Cardiac septum (tissue), 1 donor: ENCODE measurements around the gene RORB. TPM values are rescaled to one million over a fixed set of nuclear protein-coding genes. Genes with fewer than 3 reads are reported as not detected.

ENCODE experiments used
- DNase-seq: peaks from one replicate; pipeline ENCODE4 v3.0.0-alpha.2; 2020; ENCODE audit warnings: low spot score
- intact Hi-C: fragments of 100-400 bp; cut with DNase I; formaldehyde crosslinking; loops from one replicate; pipeline ENCODE4 v1.14.0; 2022
- total RNA-seq: library from RNA; stranded (reverse); fragmentation: NEBNext Ultra II Directional; extraction: Animal tissue kit (Norgen Biotek cat#: 25700); gene quantifications from one replicate; pipeline ENCODE4 v1.2.1, GENCODE V29; 2021
- donor health status: DM: no; HTN: no; CAD: no.

The RORB gene
- total RNA-seq, 1 donor from 2014 or later, result 0.73 TPM

DNA sequence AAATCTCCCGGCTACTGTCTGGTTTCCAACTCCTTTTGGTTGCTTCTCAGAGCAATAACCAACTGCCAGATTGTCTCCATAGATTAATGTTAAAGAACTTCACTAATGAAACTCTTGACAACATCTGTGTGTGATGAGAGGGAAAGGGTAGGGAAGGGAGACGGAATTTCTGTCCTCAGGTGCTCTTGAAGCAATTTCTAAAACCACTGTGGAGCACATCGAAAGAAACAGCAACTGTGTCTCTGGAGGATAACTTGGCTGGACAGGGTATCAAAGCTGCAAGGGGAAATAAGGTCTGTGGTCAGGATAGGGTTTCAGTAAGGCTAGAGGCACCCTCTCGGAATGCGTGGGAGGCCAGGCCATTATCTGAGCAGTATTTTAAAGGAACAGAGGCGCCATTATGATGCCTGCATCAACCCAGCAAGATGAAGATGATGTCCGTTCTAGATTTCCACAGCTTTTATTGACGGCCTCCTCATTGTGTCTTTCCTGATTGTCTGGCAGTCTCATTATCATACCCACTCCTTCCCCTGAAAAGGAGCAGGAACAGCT, 76.6 kb downstream of the RORB start:
- intact Hi-C loops, result loop anchor here (10.0 kb wide), 1 partner anchor 49 kb away; no protein-coding TSS in a partner anchor
- DNase-seq, result no peak

DNA sequence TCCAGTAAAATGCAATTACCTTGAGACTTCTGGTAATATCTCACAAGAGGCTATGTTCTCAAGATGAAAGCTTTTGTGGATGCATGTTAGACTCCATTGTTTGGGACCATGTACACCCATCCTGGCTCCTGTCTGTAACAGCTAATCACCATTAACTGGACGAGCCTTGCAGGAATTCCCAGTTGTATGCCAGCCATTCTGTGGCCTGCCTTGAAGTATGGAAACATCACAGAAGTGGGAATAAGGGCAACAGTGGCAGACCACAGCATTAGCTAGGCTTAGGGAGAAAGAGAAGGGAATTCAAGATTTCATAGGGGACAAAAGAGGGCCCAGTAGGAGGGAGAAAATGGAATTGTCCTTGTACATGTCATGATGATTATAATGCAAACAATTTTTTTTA, 79.0 kb downstream of the RORB start:
- intact Hi-C loops, result loop anchor here (10.0 kb wide), 1 partner anchor 51 kb away; no protein-coding TSS in a partner anchor

DNA sequence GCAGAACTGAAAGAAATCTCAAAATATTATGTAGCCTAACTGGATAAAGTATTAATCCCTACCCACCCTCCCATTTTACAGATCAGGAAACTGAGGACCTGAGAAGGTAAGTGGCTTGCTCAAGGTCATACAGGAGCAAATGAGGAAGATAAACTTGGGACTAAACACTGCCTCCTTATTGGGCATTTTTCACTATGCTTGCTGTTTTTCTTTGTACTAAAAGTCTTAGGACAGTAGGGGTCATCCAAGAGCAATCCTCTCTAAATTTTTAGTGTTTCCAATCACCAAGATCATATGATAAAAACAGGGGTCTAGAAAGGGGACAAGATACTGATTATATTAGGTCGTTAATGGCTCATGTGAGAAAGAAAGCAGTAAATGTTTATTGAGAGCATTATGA, 80.8 kb downstream of the RORB start:
- no peak for DNase-seq
- intact Hi-C loops, result loop anchor here (10.0 kb wide), 1 partner anchor 53 kb away; no protein-coding TSS in a partner anchor

More for the DNA sequence above, 79.0 kb downstream of the RORB start:
- no peak for DNase-seq

DNA sequence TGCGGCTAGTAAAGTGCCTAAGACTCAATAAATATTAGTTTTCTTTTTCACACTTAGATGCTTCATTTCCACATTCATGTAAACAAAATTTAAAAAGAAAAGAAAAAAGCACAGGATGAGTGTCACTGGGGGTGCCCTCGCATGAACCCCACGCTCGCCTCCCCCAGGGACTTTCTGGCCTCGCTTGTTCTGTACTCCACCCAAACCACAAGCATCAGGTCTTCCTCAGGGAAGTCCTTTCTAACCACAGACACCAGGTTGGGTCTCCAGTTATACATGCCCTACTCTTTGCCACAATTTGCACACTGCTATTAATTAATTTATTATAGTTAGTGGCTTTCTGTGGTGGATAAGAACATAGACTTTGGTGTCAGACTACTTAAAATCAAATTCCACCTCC, 92.4 kb downstream of the RORB start:
- intact Hi-C loops, result no loop called here

DNA sequence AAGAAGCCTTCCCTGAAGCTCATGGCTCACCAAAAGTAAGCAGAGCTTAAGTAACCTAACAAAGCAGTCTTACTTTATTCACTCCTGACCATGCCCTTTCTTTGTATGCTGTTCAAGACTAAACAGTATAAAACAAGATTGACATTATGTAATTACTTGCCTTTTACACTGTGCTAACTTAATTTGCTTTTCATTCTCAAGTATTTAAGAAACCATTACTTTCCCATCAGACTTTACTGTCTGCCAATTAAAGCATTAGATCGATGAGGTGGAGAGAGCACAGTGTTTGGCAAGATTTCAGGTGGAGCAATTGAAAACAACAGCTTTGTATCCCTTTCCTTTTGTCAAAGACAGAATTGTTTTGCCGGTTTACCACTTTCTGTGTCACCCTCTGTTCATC, 98.2 kb downstream of the RORB start:
- intact Hi-C loops, result no loop called here
- no peak for DNase-seq

More for the DNA sequence above, 92.4 kb downstream of the RORB start:
- DNase-seq, result no peak

DNA sequence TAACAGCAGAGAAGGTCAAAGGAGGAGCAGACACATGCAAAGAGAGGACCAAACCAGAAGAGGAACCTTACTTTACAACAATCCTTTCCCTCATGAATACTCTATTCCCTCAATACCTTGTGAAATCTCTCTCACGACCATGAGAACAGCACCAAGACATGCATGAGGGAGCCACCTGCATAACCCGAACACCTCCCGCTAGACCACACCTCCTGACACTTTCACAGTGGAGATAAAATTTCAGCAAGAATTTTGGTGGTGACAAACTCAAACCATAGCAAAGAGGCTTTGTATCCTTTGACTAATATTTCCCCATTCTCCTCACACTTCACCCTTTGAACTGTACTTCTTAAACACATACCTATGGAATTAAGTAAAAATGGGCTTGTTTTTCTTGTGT, 101.7 kb downstream of the RORB start:
- intact Hi-C loops, result no loop called here
- no peak for DNase-seq

DNA sequence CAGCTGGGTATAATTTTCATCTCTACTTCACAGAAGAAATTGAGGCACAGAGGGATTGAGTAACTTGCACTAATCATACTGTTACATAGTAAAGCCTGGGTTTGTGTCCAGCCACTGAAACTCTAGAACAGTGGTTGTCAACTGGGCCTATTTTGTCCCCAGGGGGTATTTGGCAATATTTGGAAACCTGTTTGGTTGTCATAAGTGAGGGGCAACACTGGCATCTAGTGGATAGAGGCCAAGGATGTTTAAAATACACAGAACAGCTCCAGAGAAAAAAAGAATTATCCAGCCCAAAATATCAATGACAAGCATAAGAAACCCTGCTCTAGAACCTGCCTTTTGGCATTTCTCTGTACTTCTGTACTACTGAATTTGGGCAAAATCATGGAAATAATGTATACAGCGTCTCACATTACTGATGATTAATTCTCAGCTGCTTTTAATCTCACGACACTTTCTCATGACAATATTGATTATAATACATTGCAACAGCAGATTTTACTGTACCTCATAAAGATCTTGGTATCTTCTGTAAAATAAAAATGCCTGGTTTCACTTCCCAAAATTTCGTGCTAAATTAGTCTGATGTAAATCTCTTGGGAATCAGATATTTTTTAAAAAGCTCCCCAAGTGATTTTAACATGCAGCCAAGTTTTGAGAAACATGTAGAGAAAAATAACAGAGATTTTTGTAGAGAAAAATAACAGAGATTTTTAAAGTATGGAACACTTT, 112.7 kb downstream of the RORB start:
- intact Hi-C loops, result no loop called here
- DNase-seq, result no peak

DNA sequence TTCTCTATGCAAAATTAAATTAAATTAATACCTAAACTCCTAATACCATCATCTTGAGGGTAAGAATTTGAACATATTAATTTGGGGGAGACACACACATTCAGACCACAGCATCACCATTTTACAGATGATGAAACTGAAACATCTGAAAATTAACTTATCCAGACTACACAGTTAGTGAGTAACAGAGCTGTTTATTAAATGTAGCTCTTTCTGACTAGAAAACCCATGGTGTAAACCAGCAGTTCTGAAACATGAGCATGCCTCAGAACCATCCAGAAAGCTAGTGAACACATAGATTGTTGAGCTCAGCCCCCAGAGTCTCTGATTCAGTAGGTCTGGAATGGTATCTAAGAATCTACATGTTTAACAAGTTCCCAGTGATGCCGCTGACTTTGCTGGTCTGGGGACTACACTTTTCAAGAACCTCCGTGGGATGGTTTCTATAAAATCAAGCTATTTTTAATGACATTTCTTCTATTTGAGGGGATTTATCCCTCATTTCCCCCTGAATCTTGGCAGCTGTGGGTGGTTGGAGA, 113.5 kb downstream of the RORB start:
- no peak for DNase-seq
- intact Hi-C loops, result no loop called here

DNA sequence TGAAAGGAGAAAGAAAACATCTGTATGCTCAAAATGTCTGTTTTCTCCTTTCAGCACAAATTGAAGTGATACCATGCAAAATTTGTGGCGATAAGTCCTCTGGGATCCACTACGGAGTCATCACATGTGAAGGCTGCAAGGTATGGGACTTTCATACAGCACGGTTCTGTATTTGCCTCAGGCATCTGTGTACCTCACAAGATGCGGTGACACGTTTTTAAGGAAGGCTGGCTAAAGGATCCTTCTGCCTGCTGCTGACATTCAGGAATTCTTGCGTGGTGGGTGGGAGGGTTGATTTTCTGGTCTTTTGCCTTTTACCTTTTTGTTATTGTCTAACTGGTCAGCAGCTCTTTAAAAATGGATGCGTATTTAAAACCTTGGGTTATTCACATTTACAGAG, 133.1 kb downstream of the RORB start:
- DNase-seq, result no peak
- intact Hi-C loops, result no loop called here

DNA sequence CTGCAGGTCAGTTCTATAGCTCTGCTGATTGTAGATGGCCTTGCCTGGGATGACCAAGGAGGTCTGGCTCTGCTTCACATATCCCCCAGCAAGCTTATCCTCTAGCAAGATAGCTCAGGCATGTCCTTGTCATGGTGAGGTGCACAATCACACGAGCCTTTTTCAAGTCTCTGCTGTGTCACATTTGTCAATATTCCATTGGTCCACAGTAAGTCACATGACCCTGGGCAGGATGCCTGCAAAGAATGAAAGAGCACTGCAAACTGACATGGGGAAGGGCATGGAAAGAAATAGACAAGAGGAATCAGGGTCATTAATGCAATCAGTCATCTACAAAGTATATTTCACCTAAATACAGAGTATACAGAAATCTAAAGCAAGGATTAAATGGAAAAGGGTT, 142.0 kb downstream of the RORB start:
- intact Hi-C loops, result no loop called here
- no peak for DNase-seq

DNA sequence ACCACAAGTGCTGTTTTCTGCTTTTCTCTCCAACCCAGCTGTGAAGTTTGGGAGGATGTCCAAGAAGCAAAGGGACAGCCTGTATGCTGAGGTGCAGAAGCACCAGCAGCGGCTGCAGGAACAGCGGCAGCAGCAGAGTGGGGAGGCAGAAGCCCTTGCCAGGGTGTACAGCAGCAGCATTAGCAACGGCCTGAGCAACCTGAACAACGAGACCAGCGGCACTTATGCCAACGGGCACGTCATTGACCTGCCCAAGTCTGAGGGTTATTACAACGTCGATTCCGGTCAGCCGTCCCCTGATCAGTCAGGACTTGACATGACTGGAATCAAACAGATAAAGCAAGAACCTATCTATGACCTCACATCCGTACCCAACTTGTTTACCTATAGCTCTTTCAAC, 145.2 kb downstream of the RORB start:
- no peak for DNase-seq
- intact Hi-C loops, result no loop called here

DNA sequence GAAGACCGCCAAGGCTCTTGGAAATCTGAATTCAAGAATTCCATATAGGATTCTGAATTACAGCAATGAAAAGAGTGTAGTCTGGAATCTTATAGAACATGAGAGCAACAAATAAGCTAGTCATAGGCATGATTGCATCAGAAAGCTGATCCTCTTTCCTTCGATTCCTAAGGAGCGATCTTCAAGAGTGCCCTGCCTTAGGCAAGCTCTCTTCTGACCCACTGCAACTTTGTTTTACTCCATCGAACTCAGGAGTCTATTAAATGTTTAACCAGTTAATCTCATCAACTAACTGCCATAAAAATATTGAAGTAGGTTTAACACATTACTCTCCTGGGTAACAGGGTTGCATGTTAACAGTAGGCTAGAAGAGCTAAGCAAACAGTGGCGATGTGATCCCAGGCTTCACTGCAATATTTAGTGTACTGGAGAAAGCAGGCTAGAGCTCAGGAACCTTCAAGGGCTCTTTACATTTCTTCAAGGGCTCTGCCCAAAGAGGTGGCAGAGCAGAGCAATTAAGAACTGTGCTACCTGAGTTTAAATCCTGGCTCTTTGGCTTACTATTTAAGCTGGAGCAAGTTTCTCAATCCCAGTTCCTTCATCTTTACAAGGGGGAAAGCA, 146.3 kb downstream of the RORB start:
- intact Hi-C loops, result no loop called here
- no peak for DNase-seq

DNA sequence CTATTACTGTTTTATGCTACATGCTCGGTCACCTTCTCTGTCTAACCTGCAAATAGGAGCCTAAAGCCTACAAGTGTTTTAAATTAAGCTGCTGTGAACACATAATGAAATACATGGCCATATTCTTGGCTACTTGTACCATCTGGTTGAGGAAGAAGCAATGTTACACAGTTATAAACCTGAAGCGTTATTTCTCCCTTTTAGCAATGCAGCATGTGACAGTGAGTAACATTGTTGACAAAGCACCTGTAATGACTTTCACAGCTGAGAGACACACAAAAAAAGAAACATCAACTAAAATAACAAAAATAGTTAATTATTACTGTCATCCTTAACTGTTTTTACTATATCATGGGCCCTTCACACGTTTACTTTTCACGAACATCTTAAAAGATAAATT, 146.9 kb downstream of the RORB start:
- DNase-seq, result no peak
- intact Hi-C loops, result no loop called here

DNA sequence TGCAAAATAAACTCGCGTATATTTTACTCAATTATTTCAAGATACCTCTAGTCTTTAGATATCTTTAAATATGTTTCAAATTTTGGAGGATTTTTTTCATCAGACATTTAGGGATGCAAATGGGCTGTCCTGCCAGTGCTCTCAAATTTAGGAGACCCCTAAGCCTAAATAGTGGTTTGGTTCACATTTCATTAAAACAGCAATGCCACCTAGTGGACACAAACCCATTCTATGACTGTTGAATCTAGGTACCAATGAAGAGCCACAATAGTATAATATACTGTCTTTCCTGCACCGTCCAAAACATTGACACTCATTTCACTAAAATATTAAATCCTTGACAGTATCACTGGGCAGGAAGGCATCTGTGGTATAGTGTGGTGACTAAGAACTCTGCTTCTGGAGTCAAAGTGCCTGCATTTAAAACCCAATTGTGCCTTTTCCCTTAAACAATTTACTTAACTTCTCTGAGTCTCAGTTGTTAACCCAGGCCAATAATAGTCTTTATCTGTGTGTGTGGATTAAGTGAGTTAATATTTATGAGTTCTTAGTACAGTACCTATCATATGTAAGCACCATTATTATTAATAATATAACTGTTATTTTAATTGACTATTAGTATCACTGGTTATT, 148.0 kb downstream of the RORB start:
- intact Hi-C loops, result no loop called here
- no peak for DNase-seq

DNA sequence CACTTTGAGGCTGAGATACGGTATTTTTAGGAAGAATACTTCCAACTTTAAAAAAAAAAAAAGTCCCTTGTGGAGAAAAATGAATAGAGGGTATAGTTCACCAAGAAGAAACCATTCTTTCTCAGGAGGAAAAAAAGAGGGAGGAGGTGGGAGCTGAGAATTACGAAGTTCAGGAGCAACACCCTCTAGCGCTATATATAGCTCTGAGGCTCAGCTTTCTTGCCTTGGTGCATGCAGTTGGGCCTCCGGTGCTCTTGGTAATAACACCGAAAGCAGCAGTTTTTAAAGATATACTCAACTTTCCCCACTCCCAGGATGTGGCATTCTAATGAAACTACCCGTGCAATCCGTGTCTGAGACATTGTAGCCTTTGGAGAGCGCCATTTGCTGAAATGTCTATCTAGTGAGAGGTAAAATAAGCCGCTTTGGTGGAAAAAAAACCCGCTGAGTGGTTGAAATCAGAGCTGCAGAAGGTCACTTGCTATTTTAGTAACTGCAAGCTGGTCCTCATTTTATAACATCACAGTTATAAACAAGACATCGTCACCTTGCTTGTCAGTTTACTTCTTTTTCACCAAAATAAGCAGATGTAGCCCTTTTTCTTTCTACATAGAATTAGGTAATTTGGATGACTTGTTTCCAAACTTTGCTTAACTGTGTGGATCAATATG, 156.4 kb downstream of the RORB start:
- DNase-seq, result no peak
- intact Hi-C loops, result no loop called here

DNA sequence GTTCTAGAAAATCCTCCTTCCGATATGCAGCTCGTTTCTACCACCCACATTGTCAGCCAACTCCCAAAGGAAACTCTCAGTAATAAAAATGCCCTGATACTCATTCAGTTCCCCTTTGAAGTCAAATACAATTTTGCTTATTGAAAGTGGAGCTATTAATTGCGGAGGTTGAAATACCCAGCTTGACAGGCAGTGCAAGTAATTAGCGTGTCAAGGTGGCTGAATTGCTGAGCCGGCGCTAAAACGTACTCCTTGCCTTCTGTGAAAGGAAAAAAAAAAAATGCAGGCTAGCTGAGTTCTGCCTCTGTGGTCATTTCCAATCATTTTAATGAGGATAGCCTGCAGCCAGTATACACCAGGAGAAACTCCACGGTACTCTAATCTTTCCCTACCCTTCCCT, 165.5 kb downstream of the RORB start:
- no peak for DNase-seq
- intact Hi-C loops, result no loop called here

DNA sequence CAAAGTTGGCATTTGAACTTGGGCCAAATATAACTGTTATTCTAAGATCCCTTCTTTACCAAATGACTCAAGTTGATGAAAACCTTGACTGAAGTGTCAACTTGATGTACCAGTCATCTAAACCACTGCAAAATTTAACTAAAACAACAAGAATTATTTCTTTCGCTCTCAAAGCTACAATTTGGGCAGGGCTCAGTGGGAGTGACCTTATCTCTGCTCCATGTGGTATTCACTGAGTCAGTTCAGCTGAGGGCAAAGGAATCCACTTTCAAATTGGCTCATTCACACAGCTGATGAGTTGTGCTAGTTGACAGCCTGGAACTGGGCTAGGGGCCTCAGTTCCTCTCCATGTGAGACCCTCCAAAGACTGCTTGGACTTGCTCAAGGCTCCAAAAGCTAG, 166.3 kb downstream of the RORB start:
- intact Hi-C loops, result no loop called here
- no peak for DNase-seq

DNA sequence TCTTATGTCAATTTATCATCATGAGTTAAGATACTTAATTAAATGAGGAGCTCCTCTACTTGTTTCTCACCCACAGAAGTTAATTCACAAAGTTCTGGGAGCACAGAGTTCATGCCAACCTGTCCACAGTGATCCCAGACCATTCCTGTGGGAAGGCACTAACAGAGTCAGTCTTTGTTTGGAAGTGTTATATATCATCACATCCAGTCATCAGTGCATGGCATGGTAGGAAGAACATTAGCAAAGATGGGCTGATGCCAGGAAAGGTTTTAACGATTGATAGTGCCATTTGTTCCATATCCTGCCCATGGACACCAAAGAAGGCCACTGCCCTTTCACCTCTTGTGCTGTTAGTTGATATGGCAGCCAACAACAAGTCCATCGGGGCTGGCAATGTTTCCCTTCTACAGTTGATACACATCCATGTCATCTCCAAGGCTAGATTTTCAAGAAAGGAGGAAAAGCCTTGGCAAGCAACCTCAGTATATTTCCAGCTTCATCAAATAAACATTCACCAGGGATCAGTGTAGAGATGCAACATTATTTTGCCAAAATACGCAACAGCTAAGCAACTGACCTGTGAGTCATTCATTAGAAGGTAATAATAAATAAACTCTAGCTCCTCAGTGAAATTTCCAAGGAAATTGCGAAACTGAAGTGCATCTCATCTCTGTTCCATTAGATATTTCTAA, 169.6 kb downstream of the RORB start:
- intact Hi-C loops, result no loop called here
- no peak for DNase-seq

DNA sequence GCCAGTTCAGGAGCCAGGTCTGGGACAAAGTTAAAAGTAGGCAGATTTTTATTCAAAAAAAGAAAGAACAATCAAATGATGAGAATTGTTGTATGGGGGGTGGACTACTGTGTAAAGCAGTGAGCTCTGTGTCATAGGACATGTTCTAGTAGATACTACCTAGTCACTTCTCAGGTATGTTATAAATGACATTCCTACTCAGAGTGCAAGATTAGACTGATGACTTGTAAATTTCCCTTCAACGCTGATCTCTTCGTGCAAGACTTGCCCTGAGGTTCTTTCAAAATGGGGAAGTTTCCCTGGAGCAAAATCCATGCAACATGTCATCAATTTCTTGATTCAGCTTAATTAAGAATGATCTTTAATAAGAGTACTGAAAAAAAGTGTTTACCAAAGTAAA, 175.1 kb downstream of the RORB start:
- intact Hi-C loops, result no loop called here

More for the DNA sequence above, 175.1 kb downstream of the RORB start:
- no peak for DNase-seq
